ENCODE data around the gene DIPK1B. TPM values are rescaled to one million over a fixed set of nuclear protein-coding genes. Genes with fewer than 3 reads are reported as not detected.

DIPK1B gene
- total RNA-seq, 4 donors from 2014 or later = 19.4 to 23.6 (median 22.6) TPM

DNA sequence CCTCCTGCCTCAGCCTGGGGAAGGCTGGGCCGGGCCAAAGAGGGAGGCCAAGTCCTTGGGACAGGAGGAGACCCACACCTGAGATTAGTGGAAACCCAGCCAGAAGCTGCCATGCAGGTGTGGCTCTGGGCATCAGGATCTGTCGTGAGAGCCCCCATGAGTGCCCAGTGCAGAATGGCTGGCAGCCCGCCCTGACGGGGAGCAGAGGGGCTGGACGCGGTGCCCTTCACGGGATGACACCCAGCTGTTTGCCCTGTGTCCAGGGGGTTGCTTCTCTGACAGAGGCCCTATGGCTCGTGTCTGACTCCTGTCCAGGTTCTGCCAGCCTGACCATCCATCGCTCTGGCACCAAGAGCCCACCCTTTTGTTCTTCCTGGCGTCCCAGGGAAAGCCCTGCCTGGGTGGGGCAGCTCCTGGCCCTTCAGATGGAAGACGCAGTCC lies 8.5 kb downstream of the DIPK1B start:
- H3K4me3 ChIP-seq (replicated peaks in 1 of 3) = no peak overlapping the region

DNA sequence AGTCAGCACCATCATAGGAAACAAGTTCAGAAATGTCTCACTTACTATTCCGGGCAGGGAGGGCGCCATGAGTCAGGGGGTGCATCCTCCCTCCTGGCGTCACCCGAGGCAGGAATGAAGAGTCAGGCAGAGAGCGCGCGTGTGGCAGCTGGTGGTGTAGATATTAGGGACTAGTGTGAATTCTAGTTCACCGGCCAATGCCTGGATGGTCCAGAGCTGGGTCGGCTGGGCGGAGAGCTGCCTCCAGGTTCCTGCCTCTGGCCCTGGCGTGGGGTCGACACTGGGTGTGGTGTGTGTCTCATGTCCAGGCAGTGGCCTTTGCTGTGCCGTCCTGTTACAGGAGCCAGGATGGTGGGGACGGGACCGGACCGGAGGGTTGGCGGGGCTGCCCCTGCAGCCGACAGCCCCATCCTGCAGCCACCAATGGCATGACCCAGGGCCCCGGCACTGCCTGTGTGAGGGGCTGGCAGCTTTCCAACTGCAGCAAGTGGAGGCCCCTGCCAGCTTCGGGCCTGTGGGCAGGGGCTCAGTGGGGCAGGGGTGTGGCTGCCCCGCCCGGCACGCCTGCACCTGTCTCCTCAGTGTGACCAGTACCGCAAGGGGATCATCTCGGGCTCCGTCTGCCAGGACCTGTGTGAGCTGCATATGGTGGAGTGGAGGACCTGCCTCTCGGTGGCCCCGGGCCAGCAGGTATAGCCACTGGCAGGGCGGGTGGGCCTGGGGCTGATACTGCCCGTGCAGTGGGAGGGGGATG lies 9.1 kb downstream of the DIPK1B start:
- 83 to 89% methylated on average over 9 of the region's 30 CpGs for WGBS, 2 donors
- no peaks in the 10 kb centered on the region for H3K9me3 ChIP-seq
- H3K36me3 ChIP-seq = peaks cover 38 to 53% of the 10 kb centered on the region in 2 donors
- H3K4me3 ChIP-seq (replicated peaks in 1 of 3) = no peak overlapping the region
- intact Hi-C loops (cut with DNase I) = no loop called here
- no peaks in the 10 kb centered on the region for H3K27me3 ChIP-seq
- H3K4me1 ChIP-seq = peaks cover 8 to 39% of the 10 kb centered on the region in 2 donors
- TF ChIP-seq, protein P1, sequence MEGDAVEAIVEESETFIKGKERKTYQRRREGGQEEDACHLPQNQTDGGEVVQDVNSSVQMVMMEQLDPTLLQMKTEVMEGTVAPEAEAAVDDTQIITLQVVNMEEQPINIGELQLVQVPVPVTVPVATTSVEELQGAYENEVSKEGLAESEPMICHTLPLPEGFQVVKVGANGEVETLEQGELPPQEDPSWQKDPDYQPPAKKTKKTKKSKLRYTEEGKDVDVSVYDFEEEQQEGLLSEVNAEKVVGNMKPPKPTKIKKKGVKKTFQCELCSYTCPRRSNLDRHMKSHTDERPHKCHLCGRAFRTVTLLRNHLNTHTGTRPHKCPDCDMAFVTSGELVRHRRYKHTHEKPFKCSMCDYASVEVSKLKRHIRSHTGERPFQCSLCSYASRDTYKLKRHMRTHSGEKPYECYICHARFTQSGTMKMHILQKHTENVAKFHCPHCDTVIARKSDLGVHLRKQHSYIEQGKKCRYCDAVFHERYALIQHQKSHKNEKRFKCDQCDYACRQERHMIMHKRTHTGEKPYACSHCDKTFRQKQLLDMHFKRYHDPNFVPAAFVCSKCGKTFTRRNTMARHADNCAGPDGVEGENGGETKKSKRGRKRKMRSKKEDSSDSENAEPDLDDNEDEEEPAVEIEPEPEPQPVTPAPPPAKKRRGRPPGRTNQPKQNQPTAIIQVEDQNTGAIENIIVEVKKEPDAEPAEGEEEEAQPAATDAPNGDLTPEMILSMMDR (IDR thresholded peaks at IDR 0.05) = no peak
- TF ChIP-seq POLR2A (IDR thresholded peaks at IDR 0.05) = peak in 1 of 2 donors; percentile 6
- no peak for DNase-seq
- H3K27ac ChIP-seq = no peak overlapping the region

More for the DNA sequence above, 8.5 kb downstream of the DIPK1B start:
- H3K36me3 ChIP-seq = peaks cover 33 to 49% of the 10 kb centered on the region in 2 donors
- H3K9me3 ChIP-seq = no peaks in the 10 kb centered on the region
- H3K27me3 ChIP-seq = no peaks in the 10 kb centered on the region
- H3K27ac ChIP-seq = peak overlapping the region in 1 of 3 donors; percentile 50
- DNase-seq = no peak
- TF ChIP-seq, protein P1 (IDR thresholded peaks at IDR 0.05) = no peak
- TF ChIP-seq POLR2A (IDR thresholded peaks at IDR 0.05) = no peak
- H3K4me1 ChIP-seq = peaks cover 2 to 33% of the 10 kb centered on the region in 2 donors
- 80 to 88% methylated on average over 2 to 9 of the region's 11 CpGs for WGBS, 2 donors
- intact Hi-C loops (cut with DNase I) = no loop called here

DNA sequence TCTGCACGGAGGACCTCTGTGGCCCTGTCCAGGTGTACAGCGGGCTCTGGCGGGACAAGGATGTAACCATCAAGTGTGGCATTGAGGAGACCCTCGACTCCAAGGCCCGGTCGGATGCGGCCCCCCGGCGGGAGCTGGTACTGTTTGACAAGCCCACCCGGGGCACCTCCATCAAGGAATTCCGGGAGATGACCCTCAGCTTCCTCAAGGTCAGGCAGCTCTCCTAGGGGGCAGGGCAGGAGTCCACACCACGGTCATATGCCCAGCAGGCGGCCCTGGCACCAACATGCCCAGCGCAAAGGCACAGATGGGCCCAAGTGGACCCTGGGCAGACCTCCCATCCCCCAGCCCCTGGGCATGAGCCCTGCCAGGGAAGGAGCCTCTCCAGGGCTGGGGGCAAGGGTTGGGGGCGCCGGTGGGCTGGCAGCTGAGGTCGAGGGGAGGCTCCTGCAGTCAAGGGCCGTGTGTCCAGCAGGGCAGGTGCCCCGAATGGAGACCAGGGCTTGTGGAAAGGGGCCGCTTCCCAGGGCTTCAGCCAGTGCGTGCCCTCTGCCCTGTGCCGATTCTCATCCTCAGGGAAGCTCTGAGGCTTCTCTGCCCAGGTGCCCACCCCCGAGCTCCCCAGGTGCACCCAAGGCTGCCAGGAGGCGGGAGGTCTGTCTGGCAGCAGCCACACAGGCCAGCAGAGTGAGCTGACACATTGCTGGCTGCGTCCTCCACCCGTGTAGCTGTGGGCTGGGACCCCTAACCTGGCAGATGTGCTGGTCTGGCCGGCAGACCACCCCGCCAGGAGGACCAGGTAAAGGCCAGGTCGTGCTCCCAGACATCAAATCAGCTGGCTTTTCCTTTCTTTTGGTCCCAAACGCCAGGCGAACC lies 10.0 kb downstream of the DIPK1B start:
- peaks cover 16 to 47% of the 10 kb centered on the region in 2 donors for H3K4me1 ChIP-seq
- no peak overlapping the region for H3K27ac ChIP-seq
- WGBS, 2 donors = 85 to 91% methylated on average over 12 to 22 of the region's 31 CpGs

DNA sequence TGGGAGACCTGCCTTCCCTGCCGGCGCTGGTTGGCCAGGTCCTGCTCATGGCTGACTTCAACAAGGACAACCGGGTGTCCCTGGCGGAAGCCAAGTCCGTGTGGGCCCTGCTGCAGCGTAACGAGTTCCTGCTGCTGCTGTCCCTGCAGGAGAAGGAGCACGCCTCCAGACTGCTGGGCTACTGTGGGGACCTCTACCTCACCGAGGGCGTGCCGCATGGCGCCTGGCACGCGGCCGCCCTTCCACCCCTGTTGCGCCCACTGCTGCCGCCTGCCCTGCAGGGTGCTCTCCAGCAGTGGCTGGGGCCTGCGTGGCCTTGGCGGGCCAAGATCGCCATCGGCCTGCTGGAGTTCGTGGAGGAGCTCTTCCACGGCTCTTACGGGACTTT lies 10.6 kb downstream of the DIPK1B start:
- H3K36me3 ChIP-seq = peaks cover 38 to 53% of the 10 kb centered on the region in 2 donors

More for the DNA sequence above, 10.0 kb downstream of the DIPK1B start:
- intact Hi-C loops (cut with DNase I) = no loop called here
- Histone ChIP-seq H3K9me3 (no peaks in the 10 kb centered on the region), H3K27me3 (no peaks in the 10 kb centered on the region), H3K4me3 (replicated peaks in 1 of 3) (no peak overlapping the region), H3K36me3 (peaks cover 38 to 53% of the 10 kb centered on the region in 2 donors)
- TF ChIP-seq, protein P1 (IDR thresholded peaks at IDR 0.05) = no peak
- TF ChIP-seq POLR2A (IDR thresholded peaks at IDR 0.05) = no peak
- no peak for DNase-seq

More for the DNA sequence above, 10.6 kb downstream of the DIPK1B start:
- no peak for TF ChIP-seq POLR2A (IDR thresholded peaks at IDR 0.05)
- TF ChIP-seq, protein P1 (IDR thresholded peaks at IDR 0.05) = no peak
- Histone ChIP-seq H3K4me3 (replicated peaks in 1 of 3) (no peak overlapping the region), H3K27ac (no peak overlapping the region), H3K4me1 (peaks cover 17 to 47% of the 10 kb centered on the region in 2 donors), H3K27me3 (no peaks in the 10 kb centered on the region), H3K9me3 (no peaks in the 10 kb centered on the region)
- WGBS, 2 donors = 89 to 91% methylated on average over 6 to 14 of the region's 24 CpGs
- DNase-seq = no peak
- intact Hi-C loops (cut with DNase I) = no loop called here

Measured in thyroid gland (tissue), 4 donors.